Measurements from ENCODE around the gene TMEM117.
"Not testable (repeated sequence)": the region's sequence is repeated elsewhere in the genome, so short reads cannot be mapped to it uniquely, and the experiment has no call there.

The TMEM117 gene

DNA sequence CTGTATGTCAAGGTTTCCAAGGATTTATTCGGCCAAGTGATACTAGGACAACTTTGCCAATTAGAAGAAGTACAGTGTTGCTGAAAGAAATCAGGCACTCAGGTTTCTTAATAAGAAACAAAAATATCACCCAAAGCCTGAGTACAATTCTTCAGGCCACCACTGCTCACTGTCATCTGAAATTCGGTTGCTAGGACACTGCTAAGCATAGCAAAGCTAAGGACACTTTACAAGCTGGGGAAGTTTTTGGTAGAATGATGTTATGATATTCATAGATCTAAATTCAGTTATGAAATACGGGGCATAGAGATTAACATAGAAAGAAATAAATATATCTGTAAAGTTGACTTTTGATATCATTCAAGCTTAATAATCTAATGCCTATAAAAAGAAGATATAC, 535.1 kb downstream of the TMEM117 start:
- Histone ChIP-seq H3K27me3 (ENCODE audit: control insufficient read depth, insufficient read depth, low read length) (no peaks in the 10 kb centered on the region), H3K79me2 (no peaks in the 10 kb centered on the region)

GRCh38 chr12:44372259-44372658, 536.4 kb downstream of the TMEM117 start:
- no peaks in the 10 kb centered on the region for H3K36me3 ChIP-seq (ENCODE audit: control insufficient read depth, insufficient read depth, low read length)
- no peaks in the 10 kb centered on the region for H3K4me1 ChIP-seq
- no peak overlapping the region for H3K27ac ChIP-seq
- H3K79me2 ChIP-seq = no peaks in the 10 kb centered on the region
- TF ChIP-seq, protein P1, sequence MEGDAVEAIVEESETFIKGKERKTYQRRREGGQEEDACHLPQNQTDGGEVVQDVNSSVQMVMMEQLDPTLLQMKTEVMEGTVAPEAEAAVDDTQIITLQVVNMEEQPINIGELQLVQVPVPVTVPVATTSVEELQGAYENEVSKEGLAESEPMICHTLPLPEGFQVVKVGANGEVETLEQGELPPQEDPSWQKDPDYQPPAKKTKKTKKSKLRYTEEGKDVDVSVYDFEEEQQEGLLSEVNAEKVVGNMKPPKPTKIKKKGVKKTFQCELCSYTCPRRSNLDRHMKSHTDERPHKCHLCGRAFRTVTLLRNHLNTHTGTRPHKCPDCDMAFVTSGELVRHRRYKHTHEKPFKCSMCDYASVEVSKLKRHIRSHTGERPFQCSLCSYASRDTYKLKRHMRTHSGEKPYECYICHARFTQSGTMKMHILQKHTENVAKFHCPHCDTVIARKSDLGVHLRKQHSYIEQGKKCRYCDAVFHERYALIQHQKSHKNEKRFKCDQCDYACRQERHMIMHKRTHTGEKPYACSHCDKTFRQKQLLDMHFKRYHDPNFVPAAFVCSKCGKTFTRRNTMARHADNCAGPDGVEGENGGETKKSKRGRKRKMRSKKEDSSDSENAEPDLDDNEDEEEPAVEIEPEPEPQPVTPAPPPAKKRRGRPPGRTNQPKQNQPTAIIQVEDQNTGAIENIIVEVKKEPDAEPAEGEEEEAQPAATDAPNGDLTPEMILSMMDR (IDR thresholded peaks at IDR 0.05) = no peak
- no peak overlapping the region for H3K9ac ChIP-seq
- no peak overlapping the region for H2AFZ ChIP-seq
- no peaks in the 10 kb centered on the region for H3K9me3 ChIP-seq (ENCODE audit: control insufficient read depth, low read length)
- H3K27me3 ChIP-seq (ENCODE audit: control insufficient read depth, insufficient read depth, low read length) = no peaks in the 10 kb centered on the region
- H3K4me3 ChIP-seq (ENCODE audit: low read depth, low read length) = no peak overlapping the region
- no peak overlapping the region for H3K4me2 ChIP-seq (ENCODE audit: low read length)

More for the DNA sequence above, 535.1 kb downstream of the TMEM117 start:
- Histone ChIP-seq H3K4me2 (ENCODE audit: low read length) (no peak overlapping the region), H3K27ac (no peak overlapping the region), H3K9me3 (ENCODE audit: control insufficient read depth, low read length) (no peaks in the 10 kb centered on the region), H3K4me3 (ENCODE audit: low read depth, low read length) (no peak overlapping the region), H3K9ac (no peak overlapping the region), H2AFZ (no peak overlapping the region), H3K4me1 (no peaks in the 10 kb centered on the region), H3K36me3 (ENCODE audit: control insufficient read depth, insufficient read depth, low read length) (no peaks in the 10 kb centered on the region)
- TF ChIP-seq, protein P1 (IDR thresholded peaks at IDR 0.05) = no peak

GRCh38 chr12:44375694-44376093, 539.8 kb downstream of the TMEM117 start:
- H3K27me3 ChIP-seq (ENCODE audit: control insufficient read depth, insufficient read depth, low read length) = no peaks in the 10 kb centered on the region
- no peaks in the 10 kb centered on the region for H3K9me3 ChIP-seq (ENCODE audit: control insufficient read depth, low read length)
- H3K4me2 ChIP-seq (ENCODE audit: low read length) = no peak overlapping the region
- H2AFZ ChIP-seq = no peak overlapping the region
- H3K79me2 ChIP-seq = no peaks in the 10 kb centered on the region
- H3K36me3 ChIP-seq (ENCODE audit: control insufficient read depth, insufficient read depth, low read length) = no peaks in the 10 kb centered on the region
- TF ChIP-seq, protein P1 (IDR thresholded peaks at IDR 0.05) = no peak
- H3K4me1 ChIP-seq = no peaks in the 10 kb centered on the region
- no peak overlapping the region for H3K4me3 ChIP-seq (ENCODE audit: low read depth, low read length)
- H3K9ac ChIP-seq = no peak overlapping the region
- H3K27ac ChIP-seq = no peak overlapping the region

GRCh38 chr12:44377443-44378187, 541.7 kb downstream of the TMEM117 start:
- Histone ChIP-seq H2AFZ (no peak overlapping the region), H3K27ac (no peak overlapping the region), H3K4me2 (ENCODE audit: low read length) (no peak overlapping the region), H3K4me3 (ENCODE audit: low read depth, low read length) (no peak overlapping the region), H3K9ac (no peak overlapping the region), H3K4me1 (no peaks in the 10 kb centered on the region), H3K36me3 (ENCODE audit: control insufficient read depth, insufficient read depth, low read length) (no peaks in the 10 kb centered on the region), H3K9me3 (ENCODE audit: control insufficient read depth, low read length) (no peaks in the 10 kb centered on the region), H3K79me2 (no peaks in the 10 kb centered on the region), H3K27me3 (ENCODE audit: control insufficient read depth, insufficient read depth, low read length) (no peaks in the 10 kb centered on the region)
- TF ChIP-seq, protein P1 (IDR thresholded peaks at IDR 0.05) = no peak

DNA sequence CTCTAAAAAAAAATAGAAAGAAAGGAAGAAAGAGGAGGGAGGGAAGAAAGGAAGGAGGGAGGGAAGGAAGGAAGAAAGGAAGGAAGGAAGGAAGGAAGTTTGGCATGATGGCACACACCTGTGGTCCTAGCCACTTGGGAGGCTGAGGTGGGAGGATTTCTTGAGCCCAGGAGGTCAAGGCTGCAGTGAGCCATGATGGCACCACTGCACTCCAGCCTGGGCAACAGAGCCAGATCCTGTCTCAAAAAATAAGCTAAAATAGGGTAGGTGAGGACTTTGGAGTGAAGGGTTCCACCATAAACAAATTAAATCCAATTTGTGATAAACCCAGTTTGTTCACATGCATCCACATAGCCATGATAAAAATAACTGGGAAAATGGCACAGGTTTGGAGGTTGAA, 543.2 kb downstream of the TMEM117 start:
- not testable (repeated sequence) for H3K4me2 ChIP-seq (ENCODE audit: low read length); H3K27me3 ChIP-seq (ENCODE audit: control insufficient read depth, insufficient read depth, low read length); H3K79me2 ChIP-seq; H3K4me3 ChIP-seq (ENCODE audit: low read depth, low read length); H2AFZ ChIP-seq; H3K9ac ChIP-seq; H3K4me1 ChIP-seq; H3K9me3 ChIP-seq (ENCODE audit: control insufficient read depth, low read length); H3K27ac ChIP-seq; H3K36me3 ChIP-seq (ENCODE audit: control insufficient read depth, insufficient read depth, low read length)
